GM12873 (cell line): ENCODE results near the gene PRC1.

ENCODE experiments used
- CTCF ChIP-seq: IDR thresholded peaks from 2 replicates; pipeline ENCODE4 v1.5.1; 2012; ENCODE audit warnings: low read depth, mild to moderate bottlenecking, moderate library complexity, low read length, control low read depth; ENCODE audit not compliant: insufficient read depth; ENCODE audit errors: missing control alignments

PRC1 gene

GRCh38 chr15:90947577-90948357, 46.6 kb downstream of the PRC1 start:
- TF ChIP-seq CTCF = no peak

- no peak for TF ChIP-seq CTCF
Observed at GRCh38 chr15:90946941-90947576, 47.3 kb downstream of the PRC1 start.

- TF ChIP-seq CTCF = no peak
Observed at GRCh38 chr15:90946538-90946937, 47.8 kb downstream of the PRC1 start.

GRCh38 chr15:90945091-90945490, 49.2 kb downstream of the PRC1 start:
- no peak for TF ChIP-seq CTCF

DNA sequence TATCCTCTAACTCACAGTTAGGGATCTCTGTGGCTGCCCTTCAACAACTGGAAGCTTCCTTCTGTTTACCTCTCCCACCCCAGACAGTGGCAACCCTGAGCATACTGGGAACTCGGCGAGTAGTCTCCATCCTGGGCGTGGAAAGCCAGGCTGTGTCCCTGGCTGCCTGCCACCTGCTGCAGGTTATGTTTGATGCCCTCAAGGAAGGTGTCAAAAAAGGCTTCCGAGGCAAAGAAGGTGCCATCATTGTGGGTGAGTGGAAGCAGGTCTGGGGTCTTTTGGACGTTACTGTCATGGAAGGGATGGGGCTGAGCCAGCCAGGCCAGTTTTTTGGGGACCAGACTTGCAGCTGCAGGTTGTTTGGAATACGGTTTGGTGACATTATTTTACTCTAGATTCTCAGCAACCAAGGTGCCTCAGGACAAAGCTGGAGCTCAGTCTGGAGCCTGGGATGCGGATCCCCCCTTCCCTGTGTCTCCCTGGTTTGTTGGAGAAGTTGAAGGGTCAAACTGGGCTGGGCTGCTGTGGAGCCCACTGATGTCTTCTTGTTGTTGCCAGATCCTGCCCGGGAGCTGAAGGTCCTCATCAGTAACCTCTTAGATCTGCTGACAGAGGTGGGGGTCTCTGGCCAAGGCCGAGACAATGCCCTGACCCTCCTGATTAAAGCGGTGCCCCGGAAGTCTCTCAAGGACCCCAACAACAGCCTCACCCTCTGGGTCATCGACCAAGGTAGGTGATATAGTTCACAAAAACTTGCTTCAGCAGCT, 51.8 kb downstream of the PRC1 start:
- no peak for TF ChIP-seq CTCF

GRCh38 chr15:90941038-90941437, 53.3 kb downstream of the PRC1 start:
- TF ChIP-seq CTCF = no peak

DNA sequence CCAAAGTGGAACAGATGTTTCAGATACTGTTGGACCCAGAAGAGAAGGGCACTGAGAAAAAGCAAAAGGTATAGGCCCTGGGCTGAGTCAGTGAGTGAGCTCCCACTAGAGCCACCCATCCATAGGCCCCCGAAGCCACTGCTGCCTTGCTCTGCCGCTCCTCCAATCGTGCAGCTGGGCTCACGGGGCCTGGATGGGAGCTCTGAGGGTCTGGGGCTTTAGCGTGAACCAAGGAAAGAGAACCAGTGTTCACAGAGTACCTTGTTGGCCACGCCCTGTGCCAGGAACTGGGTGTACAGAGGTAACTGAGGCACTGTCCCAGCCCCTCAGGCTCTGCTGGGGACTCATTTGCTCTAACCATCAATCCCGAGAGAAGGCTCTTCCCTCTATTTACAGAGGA, 54.6 kb downstream of the PRC1 start:
- TF ChIP-seq CTCF = no peak
